GM12891 (cell line): ENCODE measurements around the gene PIP5K1C.

ENCODE experiments used
- PAX5 ChIP-seq: IDR thresholded peaks from 2 replicates; pipeline ENCODE4 v1.6.1; 2011; ENCODE audit warnings: low read length, moderate library complexity, mild to moderate bottlenecking; ENCODE audit not compliant: insufficient read depth, severe bottlenecking
- POLR2A ChIP-seq: IDR thresholded peaks from 2 replicates; pipeline ENCODE4 v1.6.1; 2011; ENCODE audit warnings: low read depth, low read length, control low read depth
- POLR2AphosphoS5 ChIP-seq: IDR thresholded peaks from 2 replicates; pipeline ENCODE4 v1.6.1; 2011; ENCODE audit warnings: low read depth, low read length, control low read depth
- TAF1 ChIP-seq: IDR thresholded peaks from 2 replicates; pipeline ENCODE4 v1.6.1; 2011; ENCODE audit warnings: low read depth, low read length, control low read depth

- TF ChIP-seq POLR2A (no peak), POLR2AphosphoS5 (no peak), PAX5 (no peak), TAF1 (no peak)
These were observed 20.7 kb downstream of the PIP5K1C start for GRCh38 chr19:3679581-3679980.
